Measurements from ENCODE around the gene ZNRF1.

ZNRF1 gene

DNA sequence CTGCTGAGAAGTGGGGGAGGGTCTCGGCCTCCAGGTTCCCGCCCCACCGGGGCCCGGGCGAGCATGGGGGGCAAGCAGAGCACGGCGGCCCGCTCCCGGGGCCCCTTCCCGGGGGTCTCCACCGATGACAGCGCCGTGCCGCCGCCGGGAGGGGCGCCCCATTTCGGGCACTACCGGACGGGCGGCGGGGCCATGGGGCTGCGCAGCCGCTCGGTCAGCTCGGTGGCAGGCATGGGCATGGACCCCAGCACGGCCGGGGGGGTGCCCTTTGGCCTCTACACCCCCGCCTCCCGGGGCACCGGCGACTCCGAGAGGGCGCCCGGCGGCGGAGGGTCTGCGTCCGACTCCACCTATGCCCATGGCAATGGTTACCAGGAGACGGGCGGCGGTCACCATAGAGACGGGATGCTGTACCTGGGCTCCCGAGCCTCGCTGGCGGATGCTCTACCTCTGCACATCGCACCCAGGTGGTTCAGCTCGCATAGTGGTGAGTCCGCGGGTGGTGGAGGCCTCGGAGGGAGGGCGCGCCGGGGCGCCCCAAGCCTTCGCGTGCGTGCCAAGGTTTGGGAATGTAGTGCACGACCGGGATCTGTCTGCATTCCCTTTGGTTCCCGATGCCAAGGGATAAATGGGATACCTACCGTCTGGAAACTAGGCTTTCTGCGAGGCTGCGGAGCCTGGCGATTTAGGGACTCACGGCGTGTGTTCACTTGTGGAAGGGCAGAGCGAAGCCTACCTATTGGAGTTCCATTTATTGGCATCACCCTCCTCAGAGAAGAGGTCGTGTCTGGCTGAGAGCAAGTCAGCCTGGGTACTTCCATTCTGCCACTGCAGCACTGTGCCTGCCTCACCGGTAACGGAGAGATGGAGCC lies 1.0 kb downstream of the ZNRF1 start:
- no peak for TF ChIP-seq CTCF (IDR thresholded peaks at IDR 0.05; ENCODE audit: low read depth, low read length, missing control alignments)
- no peak for DNase-seq (ENCODE audit: low read depth)
- peak overlapping the region; percentile 70 for H3K4me3 ChIP-seq (ENCODE audit: low read depth, low read length)
- in situ Hi-C loops (cut with HindIII; ENCODE audit: low sequenced_read_pairs), result no loop called here

DNA sequence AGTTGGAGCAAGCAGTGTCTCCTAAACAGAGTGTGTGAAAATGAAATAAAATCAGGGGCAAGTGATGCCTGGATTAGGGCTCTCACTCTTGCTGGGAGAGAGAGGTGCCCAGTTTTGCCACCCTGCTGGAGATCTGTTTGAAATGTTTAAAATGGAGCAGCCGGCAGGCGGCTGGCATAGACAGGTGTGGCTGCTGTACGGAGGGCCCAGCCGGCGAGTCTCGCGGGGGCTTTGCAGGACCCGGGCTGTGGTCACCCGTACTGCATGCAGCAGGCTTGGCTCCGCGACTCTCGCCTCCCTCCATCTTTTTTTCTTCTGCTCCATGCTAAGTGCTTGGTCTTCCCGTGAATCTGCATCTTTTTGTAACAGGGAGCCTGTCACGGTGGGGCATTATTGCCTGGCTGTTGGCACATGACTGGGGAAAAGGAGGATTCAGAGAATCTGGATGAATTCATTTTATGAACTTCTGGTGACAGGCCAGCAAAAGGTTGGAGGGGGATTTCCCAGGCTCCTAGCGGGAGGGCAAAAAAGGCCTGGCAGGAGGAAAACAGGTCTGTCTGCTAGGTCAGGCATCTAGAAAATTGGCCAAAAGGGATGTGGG lies 1.8 kb downstream of the ZNRF1 start:
- in situ Hi-C loops (cut with HindIII; ENCODE audit: low sequenced_read_pairs), result no loop called here
- peak overlapping the region; percentile 70 for H3K4me3 ChIP-seq (ENCODE audit: low read depth, low read length)
- TF ChIP-seq CTCF (IDR thresholded peaks at IDR 0.05; ENCODE audit: low read depth, low read length, missing control alignments), result no peak
- DNase-seq (ENCODE audit: low read depth), result no peak

DNA sequence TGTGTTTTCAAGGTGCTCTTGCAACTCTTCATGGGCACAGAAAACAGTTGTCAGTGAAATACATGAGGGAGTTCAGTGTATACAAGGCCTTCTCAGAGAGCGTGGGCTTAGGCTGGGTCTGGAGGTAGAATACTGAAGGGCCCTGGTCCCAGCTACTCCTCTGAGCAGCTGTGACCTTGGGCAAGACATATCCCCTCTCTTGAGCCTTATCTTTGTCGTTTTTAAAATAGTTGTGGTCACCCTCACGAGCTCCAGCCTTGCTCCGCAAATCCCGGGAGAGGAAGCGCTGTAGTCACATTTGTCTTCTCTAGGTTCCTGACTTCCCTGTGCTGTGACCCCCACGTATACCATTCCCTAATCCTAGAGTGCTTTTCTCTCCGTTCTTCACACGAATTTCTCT lies 3.6 kb downstream of the ZNRF1 start:
- in situ Hi-C loops (cut with HindIII; ENCODE audit: low sequenced_read_pairs), result no loop called here
- TF ChIP-seq CTCF (IDR thresholded peaks at IDR 0.05; ENCODE audit: low read depth, low read length, missing control alignments), result no peak
- H3K4me3 ChIP-seq (ENCODE audit: low read depth, low read length), result no peak overlapping the region
- no peak for DNase-seq (ENCODE audit: low read depth)

- no peak overlapping the region for H3K4me3 ChIP-seq (ENCODE audit: low read depth, low read length)
- no peak for DNase-seq (ENCODE audit: low read depth)
- in situ Hi-C loops (cut with HindIII; ENCODE audit: low sequenced_read_pairs), result no loop called here
- TF ChIP-seq CTCF (IDR thresholded peaks at IDR 0.05; ENCODE audit: low read depth, low read length, missing control alignments), result no peak
Observed at GRCh38 chr16:75003931-75004330, 5.1 kb downstream of the ZNRF1 start.

GRCh38 chr16:75004460-75004859 lies 5.6 kb downstream of the ZNRF1 start:
- no peak overlapping the region for H3K4me3 ChIP-seq (ENCODE audit: low read depth, low read length)
- no peak for TF ChIP-seq CTCF (IDR thresholded peaks at IDR 0.05; ENCODE audit: low read depth, low read length, missing control alignments)
- in situ Hi-C loops (cut with HindIII; ENCODE audit: low sequenced_read_pairs), result no loop called here

DNA sequence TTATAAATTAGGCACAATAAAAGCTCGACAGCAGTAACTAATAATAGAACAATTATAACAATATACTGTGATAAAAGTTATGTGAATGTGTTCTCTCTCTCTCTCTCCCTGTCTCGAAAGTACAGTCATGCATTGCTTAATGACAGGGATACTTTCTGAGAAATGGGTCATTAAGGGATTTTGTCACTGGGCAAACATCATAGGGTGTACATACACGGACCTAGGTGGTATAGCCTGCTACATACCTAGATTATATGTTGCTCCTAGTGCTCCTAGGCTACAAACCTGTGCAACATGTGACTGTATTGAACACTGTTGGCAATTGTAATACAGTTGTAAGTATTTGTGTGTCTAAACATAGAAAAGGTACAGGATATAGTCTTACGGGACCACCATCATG lies 6.9 kb downstream of the ZNRF1 start:
- H3K4me3 ChIP-seq (ENCODE audit: low read depth, low read length), result no peak overlapping the region
- no peak for TF ChIP-seq CTCF (IDR thresholded peaks at IDR 0.05; ENCODE audit: low read depth, low read length, missing control alignments)
- in situ Hi-C loops (cut with HindIII; ENCODE audit: low sequenced_read_pairs), result loop anchor here (5.0 kb wide), 1 partner anchor 102 kb away; no protein-coding TSS in a partner anchor
- no peak for DNase-seq (ENCODE audit: low read depth)

More at GRCh38 chr16:75004460-75004859, 5.6 kb downstream of the ZNRF1 start:
- no peak for DNase-seq (ENCODE audit: low read depth)
